Upper lobe of left lung (tissue), 6 donors: ENCODE measurements around the gene GARRE1. TPM values are rescaled to one million over a fixed set of nuclear protein-coding genes. Genes with fewer than 3 reads are reported as not detected.
"Not testable (repeated sequence)": the region's sequence is repeated elsewhere in the genome, so short reads cannot be mapped to it uniquely, and the experiment has no call there.

ENCODE experiments used
- ATAC-seq, 2 donors: fragments of 200-7000 bp; cut with Tn5 transposase; one replicate each; pipeline ENCODE4 v1.9.1; 2022; ENCODE audit warnings: mild to moderate bottlenecking in 2 of 2, moderate library complexity in 2 of 2; ENCODE audit not compliant: low FRiP score in 2 of 2
- DNase-seq, 2 donors: peaks; one replicate each; pipeline ENCODE4 v3.0.0-alpha.2; 2019 to 2020
- H3K27ac ChIP-seq, 4 donors: fragments of 200-600 bp; sonication (generic); one replicate each; pipeline ENCODE4 v1.5.1; 2016 to 2019
- H3K27me3 ChIP-seq, 4 donors: fragments of 200-600 bp; sonication (generic); one replicate each; pipeline ENCODE4 v1.5.1; 2017 to 2019
- H3K36me3 ChIP-seq, 4 donors: fragments of 200-600 bp; sonication (generic); one replicate each; pipeline ENCODE4 v1.5.1; 2016 to 2019
- H3K4me1 ChIP-seq, 4 donors: fragments of 200-600 bp; sonication (generic); one replicate each; pipeline ENCODE4 v1.5.1; 2018 to 2019
- H3K4me3 ChIP-seq, 4 donors: fragments of 200-600 bp; sonication (generic); one replicate each; pipeline ENCODE4 v1.5.1; 2017 to 2019; ENCODE audit warnings: mild to moderate bottlenecking in 2 of 4, moderate library complexity in 1 of 4
- H3K9me3 ChIP-seq, 4 donors: fragments of 200-600 bp; sonication (generic); one replicate each; pipeline ENCODE4 v1.5.1; 2018 to 2019
- EP300 ChIP-seq, 4 donors: sonication (generic); formaldehyde crosslinking; IDR thresholded peaks; one replicate each; pipeline ENCODE4 v1.5.1; 2017; ENCODE audit warnings: antibody characterized with exemption in 4 of 4, control low read depth in 2 of 4
- POLR2A ChIP-seq, 4 donors: fragments of 450-650 bp; IDR thresholded peaks; one replicate each; pipeline ENCODE4 v1.5.1; 2016 to 2017; ENCODE audit warnings: antibody characterized with exemption in 4 of 4, mild to moderate bottlenecking in 2 of 4
- POLR2AphosphoS5 ChIP-seq, 2 donors: sonication (generic); formaldehyde crosslinking; IDR thresholded peaks; one replicate each; pipeline ENCODE4 v1.5.1; 2017; ENCODE audit warnings: antibody characterized with exemption in 2 of 2
- WGBS, 2 donors: methylation state at CpG; one replicate each; pipeline ENCODE4 v1.1.5; 2017 to 2018; 5-methylcytosine and 5-hydroxymethylcytosine counted together
- total RNA-seq, 6 donors: library from RNA; depleted of rRNA in 4 of 6; stranded (reverse); fragments of >200 nt in 4 of 6; gene quantifications; one replicate each; pipeline versions ENCODE4 v1.1.0 to v1.2.1, GENCODE V29; 2016 to 2021
- TF ChIP-seq, protein P1 (sequence below), 6 experiments: fragments of 450-650 bp in 4 of 6; fragments of 200-600 bp in 2 of 6; sonication (generic) in 2 of 6; IDR thresholded peaks; one replicate each; pipeline ENCODE4 v1.5.1; 2016 to 2019; ENCODE audit warnings: antibody characterized with exemption in 6 of 6
- donor health status: DM: no; HTN: no; CAD: no; lungs with moderate emphysema.
- donor health status: DM: no; HTN: yes; CAD: no; lungs with severe emphysema.

GARRE1 gene, protein sequence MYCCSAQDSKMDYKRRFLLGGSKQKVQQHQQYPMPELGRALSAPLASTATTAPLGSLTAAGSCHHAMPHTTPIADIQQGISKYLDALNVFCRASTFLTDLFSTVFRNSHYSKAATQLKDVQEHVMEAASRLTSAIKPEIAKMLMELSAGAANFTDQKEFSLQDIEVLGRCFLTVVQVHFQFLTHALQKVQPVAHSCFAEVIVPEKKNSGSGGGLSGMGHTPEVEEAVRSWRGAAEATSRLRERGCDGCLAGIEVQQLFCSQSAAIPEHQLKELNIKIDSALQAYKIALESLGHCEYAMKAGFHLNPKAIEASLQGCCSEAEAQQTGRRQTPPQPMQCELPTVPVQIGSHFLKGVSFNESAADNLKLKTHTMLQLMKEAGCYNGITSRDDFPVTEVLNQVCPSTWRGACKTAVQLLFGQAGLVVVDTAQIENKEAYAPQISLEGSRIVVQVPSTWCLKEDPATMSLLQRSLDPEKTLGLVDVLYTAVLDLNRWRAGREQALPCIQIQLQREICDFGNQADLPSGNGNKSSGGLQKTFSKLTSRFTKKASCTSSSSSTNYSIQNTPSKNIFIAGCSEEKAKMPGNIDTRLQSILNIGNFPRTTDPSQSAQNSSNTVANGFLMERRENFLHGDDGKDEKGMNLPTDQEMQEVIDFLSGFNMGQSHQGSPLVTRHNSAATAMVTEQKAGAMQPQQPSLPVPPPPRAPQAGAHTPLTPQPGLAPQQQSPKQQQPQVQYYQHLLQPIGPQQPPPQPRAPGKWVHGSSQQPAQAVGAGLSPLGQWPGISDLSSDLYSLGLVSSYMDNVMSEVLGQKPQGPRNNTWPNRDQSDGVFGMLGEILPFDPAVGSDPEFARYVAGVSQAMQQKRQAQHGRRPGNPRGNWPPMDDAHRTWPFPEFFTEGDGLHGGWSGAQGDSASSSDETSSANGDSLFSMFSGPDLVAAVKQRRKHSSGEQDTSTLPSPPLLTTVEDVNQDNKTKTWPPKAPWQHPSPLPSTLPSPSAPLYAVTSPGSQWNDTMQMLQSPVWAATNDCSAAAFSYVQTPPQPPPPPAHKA (N-terminal part only)
- 10 to 100 TPM; 18.2 to 36.7 (median 28.1) TPM for total RNA-seq

DNA sequence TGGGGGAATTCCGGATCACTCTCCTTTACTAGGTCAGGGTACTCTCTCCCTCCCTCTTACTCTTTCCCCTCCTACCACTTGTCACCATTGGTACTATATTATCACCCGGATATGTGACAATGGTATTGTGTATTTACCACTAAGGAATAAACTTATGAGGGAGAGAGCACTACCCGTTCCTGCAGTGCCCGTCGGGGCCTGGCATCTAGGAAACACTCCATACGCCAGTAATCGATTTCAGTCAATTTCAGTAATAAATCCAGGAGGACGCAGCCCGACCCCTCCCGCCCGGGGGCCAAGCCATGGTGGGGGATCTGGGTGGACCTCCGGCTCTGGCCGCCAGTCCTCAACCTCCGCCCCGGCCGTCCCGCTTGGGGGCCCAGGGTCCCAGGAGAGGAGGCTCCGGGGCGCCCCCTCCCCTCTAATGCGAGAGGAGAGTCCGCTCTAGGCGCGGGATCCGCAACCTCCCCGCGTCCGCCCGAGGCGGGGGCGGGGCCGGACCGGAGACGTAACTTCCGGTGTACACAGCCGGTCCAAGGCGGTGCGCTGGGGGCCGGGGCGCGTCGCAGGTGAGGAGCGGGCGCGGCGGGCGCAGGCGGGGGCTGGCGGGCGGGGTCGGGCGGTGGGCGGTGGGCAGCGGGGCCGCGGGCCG lies at the start of gene GARRE1:
TSS of gene GARRE1 (plus strand) at position 509 of the 652 bp plus-strand sequence. CDS start 45,920 bp downstream, outside the sequence.
- TF ChIP-seq EP300 (IDR thresholded peaks at IDR 0.05) (no peak), POLR2AphosphoS5 (IDR thresholded peaks at IDR 0.05) (peak; percentile 73 to 92), POLR2A (IDR thresholded peaks at IDR 0.05) (peak in 3 of 4 donors; percentile 51 to 88 (median 60))
- TF ChIP-seq, protein P1, sequence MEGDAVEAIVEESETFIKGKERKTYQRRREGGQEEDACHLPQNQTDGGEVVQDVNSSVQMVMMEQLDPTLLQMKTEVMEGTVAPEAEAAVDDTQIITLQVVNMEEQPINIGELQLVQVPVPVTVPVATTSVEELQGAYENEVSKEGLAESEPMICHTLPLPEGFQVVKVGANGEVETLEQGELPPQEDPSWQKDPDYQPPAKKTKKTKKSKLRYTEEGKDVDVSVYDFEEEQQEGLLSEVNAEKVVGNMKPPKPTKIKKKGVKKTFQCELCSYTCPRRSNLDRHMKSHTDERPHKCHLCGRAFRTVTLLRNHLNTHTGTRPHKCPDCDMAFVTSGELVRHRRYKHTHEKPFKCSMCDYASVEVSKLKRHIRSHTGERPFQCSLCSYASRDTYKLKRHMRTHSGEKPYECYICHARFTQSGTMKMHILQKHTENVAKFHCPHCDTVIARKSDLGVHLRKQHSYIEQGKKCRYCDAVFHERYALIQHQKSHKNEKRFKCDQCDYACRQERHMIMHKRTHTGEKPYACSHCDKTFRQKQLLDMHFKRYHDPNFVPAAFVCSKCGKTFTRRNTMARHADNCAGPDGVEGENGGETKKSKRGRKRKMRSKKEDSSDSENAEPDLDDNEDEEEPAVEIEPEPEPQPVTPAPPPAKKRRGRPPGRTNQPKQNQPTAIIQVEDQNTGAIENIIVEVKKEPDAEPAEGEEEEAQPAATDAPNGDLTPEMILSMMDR (IDR thresholded peaks at IDR 0.05): peak in 1 of 6 experiments; percentile 9
- peak within 1 kb of the TSS; percentile 75 to 98 (median 78) for H3K4me3 ChIP-seq
- H3K9me3 ChIP-seq: no peaks in the 10 kb centered on the region
- peaks cover 10 to 24% (median 17%) of the 10 kb centered on the region in 4 donors for H3K4me1 ChIP-seq
- ATAC-seq (peak; percentile 91 to 94), DNase-seq (peak; percentile 84 to 98)
- H3K36me3 ChIP-seq: no peaks in the 10 kb centered on the region
- no peaks in the 10 kb centered on the region for H3K27me3 ChIP-seq
- H3K27ac ChIP-seq: peak within 1 kb of the TSS; percentile 91 to 97 (median 95)
- WGBS, 2 donors: 0 to 4% methylated on average over 7 to 15 of the region's 56 CpGs

DNA sequence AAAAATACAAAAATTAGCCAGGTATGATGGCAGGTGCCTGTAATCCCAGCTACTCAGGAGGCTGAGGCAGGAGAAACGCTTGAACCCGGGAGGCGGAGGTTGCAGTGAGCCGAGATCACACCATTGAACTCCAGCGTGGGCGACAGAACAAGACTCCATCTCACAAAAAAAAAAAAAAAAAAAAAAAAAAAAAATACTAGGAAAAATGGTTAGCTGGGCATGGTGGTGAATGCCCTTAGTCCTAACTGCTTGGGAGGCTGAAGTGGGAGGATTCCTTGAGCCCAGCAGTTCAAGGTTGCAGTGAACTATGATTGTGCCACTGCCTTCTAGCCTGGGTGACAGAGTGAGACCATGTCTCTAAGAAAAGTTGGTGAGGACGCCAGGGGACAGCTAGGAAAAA lies 49.0 kb upstream of the GARRE1 start:
- not testable (repeated sequence) for H3K9me3 ChIP-seq, H3K4me3 ChIP-seq, H3K27ac ChIP-seq, ATAC-seq, H3K4me1 ChIP-seq, H3K27me3 ChIP-seq, DNase-seq
- peaks cover 2 to 78% (median 19%) of the 10 kb centered on the region in 4 donors for H3K36me3 ChIP-seq
- 95 to 96% methylated on average over 7 of the region's 7 CpGs for WGBS, 2 donors

DNA sequence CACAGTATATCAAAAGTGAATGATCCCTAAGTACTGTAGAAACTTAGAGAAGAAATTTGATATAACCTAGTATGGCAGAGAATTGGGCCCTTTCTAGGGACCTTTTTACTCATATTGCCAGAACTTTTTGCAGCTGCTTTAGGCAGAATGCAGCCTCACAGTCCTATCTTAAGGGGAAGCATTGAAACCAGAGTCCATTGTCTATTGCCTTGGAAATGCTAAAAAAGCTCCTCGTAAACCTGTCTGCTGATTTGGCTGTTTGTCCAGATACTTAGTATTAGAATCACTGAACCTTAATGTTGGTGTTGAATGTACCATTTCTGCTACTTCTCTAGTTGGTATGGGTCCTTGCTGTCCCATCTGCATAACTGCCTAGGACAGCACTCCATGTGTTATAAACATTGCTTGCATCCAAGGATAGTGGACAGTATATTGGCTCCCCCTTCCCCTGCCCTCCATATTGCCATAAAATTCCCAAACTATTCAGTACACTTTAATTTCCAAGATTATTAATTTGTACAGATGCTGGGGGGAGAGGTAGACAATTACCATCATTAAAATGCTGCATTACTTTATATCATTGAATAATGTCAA lies 46.0 kb upstream of the GARRE1 start:
- H3K27me3 ChIP-seq: no peaks in the 10 kb centered on the region
- TF ChIP-seq POLR2AphosphoS5 (IDR thresholded peaks at IDR 0.05): no peak
- TF ChIP-seq, protein P1 (IDR thresholded peaks at IDR 0.05): no peak
- TF ChIP-seq EP300 (IDR thresholded peaks at IDR 0.05): no peak
- TF ChIP-seq POLR2A (IDR thresholded peaks at IDR 0.05): no peak
- no peaks in the 10 kb centered on the region for H3K9me3 ChIP-seq
- H3K4me1 ChIP-seq: no peaks in the 10 kb centered on the region
- H3K4me3 ChIP-seq: no peak overlapping the region
- H3K27ac ChIP-seq: no peak overlapping the region
- WGBS, 2 donors: 100% methylated on average over 1 of the region's 1 CpG
- H3K36me3 ChIP-seq: peaks cover 6 to 78% (median 23%) of the 10 kb centered on the region in 4 donors
- DNase-seq (no peak), ATAC-seq (no peak)

DNA sequence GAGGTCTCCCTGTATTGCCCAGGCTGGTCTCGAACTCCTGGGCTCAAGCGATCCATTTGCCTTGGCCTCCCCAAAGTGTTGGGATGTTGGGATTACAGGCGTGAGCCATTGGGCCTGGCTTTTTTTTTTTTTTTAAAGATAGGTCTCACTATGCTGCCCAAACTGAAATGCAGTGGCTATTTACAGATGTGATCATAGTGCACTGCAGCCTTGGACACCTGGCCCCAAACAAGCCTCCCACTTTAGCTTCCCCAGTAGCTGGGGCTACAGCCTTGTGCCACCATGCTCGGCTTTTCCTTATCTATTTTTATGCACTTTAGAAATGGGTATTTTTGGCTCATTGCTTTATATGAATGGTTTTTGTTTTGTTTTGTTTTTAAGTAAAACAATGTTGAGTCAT lies 44.6 kb upstream of the GARRE1 start:
- 92% methylated on average over 4 of the region's 4 CpGs for WGBS, 2 donors
- TF ChIP-seq, protein P1 (IDR thresholded peaks at IDR 0.05): no peak
- TF ChIP-seq EP300 (IDR thresholded peaks at IDR 0.05) (no peak), POLR2A (IDR thresholded peaks at IDR 0.05) (no peak), POLR2AphosphoS5 (IDR thresholded peaks at IDR 0.05) (no peak)
- no peak overlapping the region for H3K27ac ChIP-seq

More for the DNA sequence above, 44.6 kb upstream of the GARRE1 start:
- Histone ChIP-seq H3K4me3 (no peak overlapping the region), H3K4me1 (no peaks in the 10 kb centered on the region), H3K9me3 (no peaks in the 10 kb centered on the region), H3K27me3 (no peaks in the 10 kb centered on the region), H3K36me3 (peaks cover 8 to 88% (median 27%) of the 10 kb centered on the region in 4 donors)
- no peak for DNase-seq
- no peak for ATAC-seq
